Keratinocyte (primary cell): ENCODE results near the gene CHD1.

Experiments
- EZH2 ChIP-seq: IDR thresholded peaks from one replicate; pipeline ENCODE4 v1.6.1; 2012; ENCODE audit warnings: inconsistent platforms, mild to moderate bottlenecking, low read length, moderate library complexity
- TF ChIP-seq, protein P1 (sequence below), 3 experiments: IDR thresholded peaks in 1 of 3; conservative IDR thresholded peaks in 1 of 3; optimal IDR thresholded peaks in 1 of 3; 2 replicates in 2 of 3; 3 replicates in 1 of 3; pipeline versions ENCODE3 to v1.5.1; 2011; ENCODE audit warnings: low read length in 3 of 3, mild to moderate bottlenecking in 3 of 3, moderate library complexity in 2 of 3, control low read depth in 1 of 3, inconsistent platforms in 1 of 3; ENCODE audit not compliant: insufficient read depth in 2 of 3; ENCODE audit errors: extremely low read depth in 1 of 3

DNA sequence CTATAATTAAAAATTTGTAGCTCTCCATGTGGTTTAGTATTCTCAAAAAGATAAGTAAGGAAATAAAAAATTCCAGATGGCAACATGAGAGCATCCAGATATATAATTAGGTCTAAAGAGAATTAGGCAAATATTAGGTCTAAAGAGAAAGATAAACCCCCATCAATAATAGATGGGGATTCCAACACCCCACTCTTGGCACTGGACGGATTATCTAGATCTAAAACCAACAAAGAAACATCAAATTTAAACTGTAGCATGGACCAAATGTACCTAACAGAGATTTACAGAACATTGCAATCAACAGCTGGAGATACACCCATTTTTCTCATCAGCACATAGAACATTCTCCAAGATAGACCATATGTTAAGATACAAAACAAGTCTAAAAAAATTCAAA lies 123.7 kb downstream of the CHD1 start:
- TF ChIP-seq, protein P1, sequence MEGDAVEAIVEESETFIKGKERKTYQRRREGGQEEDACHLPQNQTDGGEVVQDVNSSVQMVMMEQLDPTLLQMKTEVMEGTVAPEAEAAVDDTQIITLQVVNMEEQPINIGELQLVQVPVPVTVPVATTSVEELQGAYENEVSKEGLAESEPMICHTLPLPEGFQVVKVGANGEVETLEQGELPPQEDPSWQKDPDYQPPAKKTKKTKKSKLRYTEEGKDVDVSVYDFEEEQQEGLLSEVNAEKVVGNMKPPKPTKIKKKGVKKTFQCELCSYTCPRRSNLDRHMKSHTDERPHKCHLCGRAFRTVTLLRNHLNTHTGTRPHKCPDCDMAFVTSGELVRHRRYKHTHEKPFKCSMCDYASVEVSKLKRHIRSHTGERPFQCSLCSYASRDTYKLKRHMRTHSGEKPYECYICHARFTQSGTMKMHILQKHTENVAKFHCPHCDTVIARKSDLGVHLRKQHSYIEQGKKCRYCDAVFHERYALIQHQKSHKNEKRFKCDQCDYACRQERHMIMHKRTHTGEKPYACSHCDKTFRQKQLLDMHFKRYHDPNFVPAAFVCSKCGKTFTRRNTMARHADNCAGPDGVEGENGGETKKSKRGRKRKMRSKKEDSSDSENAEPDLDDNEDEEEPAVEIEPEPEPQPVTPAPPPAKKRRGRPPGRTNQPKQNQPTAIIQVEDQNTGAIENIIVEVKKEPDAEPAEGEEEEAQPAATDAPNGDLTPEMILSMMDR (optimal IDR thresholded peaks at IDR 0.05 in 1 of 3, IDR thresholded peaks at IDR 0.05 in 1 of 3, conservative IDR thresholded peaks at IDR 0.05 in 1 of 3; ENCODE audit: extremely low read depth in 1 of 3, insufficient read depth in 2 of 3, low read length in 3 of 3) = no peak
- no peak for TF ChIP-seq EZH2
